HEK293 (cell line): ENCODE measurements around the gene HDHD5.
A peak's percentile ranks its signal among the peaks of the same experiment; 100 is the strongest.

Source experiments
- CTCF ChIA-PET: fragments of 350-600 bp; formaldehyde crosslinking; extraction: SDS; loops from one replicate; lab custom pipeline; 2021; ENCODE audit warnings: antibody characterized with exemption; lab: Yijun Ruan, JAX
- POLR2A ChIA-PET: fragments of 300-600 bp; formaldehyde crosslinking; extraction: SDS; loops from one replicate; lab custom pipeline; 2020; ENCODE audit warnings: antibody characterized with exemption, inconsistent platforms; lab: Yijun Ruan, JAX
- H3K27ac ChIP-seq: fragments of 200-500 bp; sonication (Bioruptor generic); 2 replicates; pipeline ENCODE4 v1.5.1; 2014; ENCODE audit warnings: low read depth, low read length, control low read depth, inconsistent platforms; ENCODE audit errors: extremely low read depth
- H3K36me3 ChIP-seq, 2 experiments: fragments of 200-500 bp in 1 of 2; sonication (Bioruptor generic) in 1 of 2; 1 replicate in 1 of 2; 2 replicates in 1 of 2; pipeline ENCODE4 v1.5.1; 2014 to 2017; ENCODE audit warnings: inconsistent platforms in 2 of 2, low read length in 2 of 2; ENCODE audit not compliant: control insufficient read depth in 2 of 2, insufficient read depth in 1 of 2
- H3K4me1 ChIP-seq: fragments of 200-500 bp; sonication (Bioruptor generic); 2 replicates; pipeline ENCODE4 v1.5.1; 2014; ENCODE audit warnings: mild to moderate bottlenecking, low read length, inconsistent platforms; ENCODE audit not compliant: control insufficient read depth, insufficient read depth
- H3K4me3 ChIP-seq: 2 replicates; pipeline ENCODE4 v1.5.1; 2011; ENCODE audit warnings: low read depth, mild to moderate bottlenecking, control low read depth, low read length, moderate library complexity
- H3K9me3 ChIP-seq: fragments of 200-500 bp; sonication (Bioruptor generic); 2 replicates; pipeline ENCODE4 v1.5.1; 2014; ENCODE audit warnings: low read depth, low read length, inconsistent platforms; ENCODE audit not compliant: control insufficient read depth, insufficient read depth
- GLI4 ChIP-seq: fragments of 450-650 bp; formaldehyde crosslinking; IDR thresholded peaks from 2 replicates; pipeline ENCODE4 v1.5.1; 2016; ENCODE audit warnings: missing biosample characterization, missing genetic modification characterization
- MEIS1 ChIP-seq: sonication (generic); formaldehyde crosslinking; IDR thresholded peaks from 2 replicates; pipeline ENCODE4 v1.8.1; 2022; ENCODE audit warnings: missing genetic modification reagents, mild to moderate bottlenecking, borderline replicate concordance
- SALL2 ChIP-seq: fragments of 450-650 bp; formaldehyde crosslinking; IDR thresholded peaks from 2 replicates; pipeline ENCODE4 v1.5.0; 2017; ENCODE audit warnings: missing biosample characterization, mild to moderate bottlenecking, missing genetic modification characterization, borderline replicate concordance
- SP3 ChIP-seq: fragments of 450-650 bp; formaldehyde crosslinking; IDR thresholded peaks from 2 replicates; pipeline ENCODE4 v1.5.1; 2016; ENCODE audit warnings: missing biosample characterization, missing genetic modification characterization
- SP7 ChIP-seq: fragments of 450-650 bp; formaldehyde crosslinking; IDR thresholded peaks from 2 replicates; pipeline ENCODE4 v1.5.1; 2016; ENCODE audit warnings: missing biosample characterization, missing genetic modification characterization
- ZBTB48 ChIP-seq: fragments of 450-650 bp; formaldehyde crosslinking; IDR thresholded peaks from 2 replicates; pipeline ENCODE4 v1.5.1; 2016; ENCODE audit warnings: missing biosample characterization, missing genetic modification characterization
- ZFP3 ChIP-seq: fragments of 450-650 bp; formaldehyde crosslinking; IDR thresholded peaks from 2 replicates; pipeline ENCODE4 v1.5.1; 2016; ENCODE audit warnings: low read depth, missing biosample characterization, missing genetic modification characterization
- ZNF138 ChIP-seq: fragments of 450-650 bp; formaldehyde crosslinking; IDR thresholded peaks from 2 replicates; pipeline ENCODE4 v1.5.1; 2016; ENCODE audit warnings: missing biosample characterization, missing genetic modification characterization, borderline replicate concordance
- ZNF169 ChIP-seq: fragments of 450-650 bp; formaldehyde crosslinking; IDR thresholded peaks from 2 replicates; pipeline ENCODE4 v1.5.1; 2016; ENCODE audit warnings: missing biosample characterization, missing genetic modification characterization
- ZNF2 ChIP-seq: fragments of 450-650 bp; formaldehyde crosslinking; IDR thresholded peaks from 2 replicates; pipeline ENCODE4 v1.5.1; 2016; ENCODE audit warnings: missing biosample characterization, missing genetic modification characterization
- ZNF211 ChIP-seq: fragments of 450-650 bp; formaldehyde crosslinking; IDR thresholded peaks from 2 replicates; pipeline ENCODE4 v1.5.1; 2016; ENCODE audit warnings: low read depth, missing biosample characterization, missing genetic modification characterization
- ZNF324 ChIP-seq: fragments of 450-650 bp; formaldehyde crosslinking; IDR thresholded peaks from 2 replicates; pipeline ENCODE4 v1.5.1; 2016; ENCODE audit warnings: missing biosample characterization, missing genetic modification characterization
- ZNF394 ChIP-seq: fragments of 450-650 bp; formaldehyde crosslinking; IDR thresholded peaks from 2 replicates; pipeline ENCODE4 v1.5.1; 2016; ENCODE audit warnings: missing biosample characterization, missing genetic modification characterization, mild to moderate bottlenecking, moderate library complexity, borderline replicate concordance
- ZNF426 ChIP-seq: fragments of 450-650 bp; formaldehyde crosslinking; IDR thresholded peaks from 2 replicates; pipeline ENCODE4 v1.5.1; 2017; ENCODE audit warnings: missing biosample characterization, missing genetic modification characterization, mild to moderate bottlenecking, inconsistent platforms, moderate library complexity
- ZNF585B ChIP-seq: fragments of 450-650 bp; formaldehyde crosslinking; IDR thresholded peaks from 2 replicates; pipeline ENCODE4 v1.5.1; 2016; ENCODE audit warnings: missing biosample characterization, missing genetic modification characterization
- ZNF654 ChIP-seq: fragments of 450-650 bp; formaldehyde crosslinking; IDR thresholded peaks from 2 replicates; pipeline ENCODE4 v1.5.1; 2016; ENCODE audit warnings: low read depth, missing biosample characterization, missing genetic modification characterization
- ZNF768 ChIP-seq: fragments of 450-650 bp; formaldehyde crosslinking; IDR thresholded peaks from 2 replicates; pipeline ENCODE4 v1.5.1; 2018; ENCODE audit warnings: missing biosample characterization, mild to moderate bottlenecking, missing genetic modification characterization
- ZNF792 ChIP-seq: fragments of 450-650 bp; formaldehyde crosslinking; IDR thresholded peaks from 2 replicates; pipeline ENCODE4 v1.5.1; 2016; ENCODE audit warnings: missing biosample characterization, missing genetic modification characterization
- ZSCAN23 ChIP-seq: fragments of 450-650 bp; formaldehyde crosslinking; IDR thresholded peaks from 2 replicates; pipeline ENCODE4 v1.5.1; 2016; ENCODE audit warnings: missing biosample characterization, missing genetic modification characterization
- TF ChIP-seq, protein P1 (sequence below): fragments of 450-650 bp; formaldehyde crosslinking; IDR thresholded peaks from 2 replicates; pipeline ENCODE4 v1.5.1; 2016; ENCODE audit warnings: missing biosample characterization, missing genetic modification characterization, low read depth
- TF ChIP-seq, protein P2 (sequence below): fragments of 450-650 bp; formaldehyde crosslinking; IDR thresholded peaks from 2 replicates; pipeline ENCODE4 v1.5.1; 2016; ENCODE audit warnings: missing biosample characterization, missing genetic modification characterization
- TF ChIP-seq, protein P3 (sequence below): fragments of 450-650 bp; formaldehyde crosslinking; IDR thresholded peaks from 2 replicates; pipeline ENCODE4 v1.5.1; 2016; ENCODE audit warnings: missing biosample characterization, missing genetic modification characterization

The HDHD5 gene

DNA sequence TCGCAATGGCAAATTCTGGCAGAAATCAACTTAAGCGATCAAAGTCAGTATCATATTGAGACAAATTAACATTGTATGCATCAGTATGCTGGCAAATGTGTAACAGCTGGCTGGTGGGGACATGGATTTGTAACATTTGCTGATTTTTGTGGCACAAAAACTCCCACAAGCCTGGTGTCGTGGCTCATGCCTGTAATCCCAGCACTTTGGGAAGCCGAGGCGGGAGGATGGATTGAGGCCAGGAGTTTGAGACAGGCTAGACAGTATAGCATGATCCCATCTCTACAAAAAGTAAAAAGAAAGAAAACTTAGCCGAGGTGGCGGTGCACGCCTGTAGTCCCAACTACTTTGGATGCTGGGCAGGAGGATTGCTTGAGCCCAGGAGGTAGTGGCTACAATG lies 17.6 kb upstream of the HDHD5 start:
- H3K4me3 ChIP-seq, result no peak overlapping the region
- H3K36me3 ChIP-seq, result no peaks in the 10 kb centered on the region
- no peaks in the 10 kb centered on the region for H3K9me3 ChIP-seq
- H3K27ac ChIP-seq, result no peak overlapping the region
- ChIA-PET CTCF (interaction anchor here (0.6 kb wide), 1 partner anchor 194 kb away, joined by 4 read pairs; no protein-coding TSS in a partner anchor), POLR2A (no interaction called here)
- TF ChIP-seq ZNF394 (tag by site-specific recombination) (no peak), ZNF585B (tag by site-specific recombination) (no peak), ZNF792 (tag by site-specific recombination) (no peak), ZNF426 (tag by site-specific recombination) (no peak), MEIS1 (CRISPR knock-in tag) (no peak), ZNF169 (tag by site-specific recombination) (no peak)
- TF ChIP-seq, protein P1, sequence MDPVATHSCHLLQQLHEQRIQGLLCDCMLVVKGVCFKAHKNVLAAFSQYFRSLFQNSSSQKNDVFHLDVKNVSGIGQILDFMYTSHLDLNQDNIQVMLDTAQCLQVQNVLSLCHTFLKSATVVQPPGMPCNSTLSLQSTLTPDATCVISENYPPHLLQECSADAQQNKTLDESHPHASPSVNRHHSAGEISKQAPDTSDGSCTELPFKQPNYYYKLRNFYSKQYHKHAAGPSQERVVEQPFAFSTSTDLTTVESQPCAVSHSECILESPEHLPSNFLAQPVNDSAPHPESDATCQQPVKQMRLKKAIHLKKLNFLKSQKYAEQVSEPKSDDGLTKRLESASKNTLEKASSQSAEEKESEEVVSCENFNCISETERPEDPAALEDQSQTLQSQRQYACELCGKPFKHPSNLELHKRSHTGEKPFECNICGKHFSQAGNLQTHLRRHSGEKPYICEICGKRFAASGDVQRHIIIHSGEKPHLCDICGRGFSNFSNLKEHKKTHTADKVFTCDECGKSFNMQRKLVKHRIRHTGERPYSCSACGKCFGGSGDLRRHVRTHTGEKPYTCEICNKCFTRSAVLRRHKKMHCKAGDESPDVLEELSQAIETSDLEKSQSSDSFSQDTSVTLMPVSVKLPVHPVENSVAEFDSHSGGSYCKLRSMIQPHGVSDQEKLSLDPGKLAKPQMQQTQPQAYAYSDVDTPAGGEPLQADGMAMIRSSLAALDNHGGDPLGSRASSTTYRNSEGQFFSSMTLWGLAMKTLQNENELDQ (tag by site-specific recombination), result no peak
- TF ChIP-seq, protein P2, sequence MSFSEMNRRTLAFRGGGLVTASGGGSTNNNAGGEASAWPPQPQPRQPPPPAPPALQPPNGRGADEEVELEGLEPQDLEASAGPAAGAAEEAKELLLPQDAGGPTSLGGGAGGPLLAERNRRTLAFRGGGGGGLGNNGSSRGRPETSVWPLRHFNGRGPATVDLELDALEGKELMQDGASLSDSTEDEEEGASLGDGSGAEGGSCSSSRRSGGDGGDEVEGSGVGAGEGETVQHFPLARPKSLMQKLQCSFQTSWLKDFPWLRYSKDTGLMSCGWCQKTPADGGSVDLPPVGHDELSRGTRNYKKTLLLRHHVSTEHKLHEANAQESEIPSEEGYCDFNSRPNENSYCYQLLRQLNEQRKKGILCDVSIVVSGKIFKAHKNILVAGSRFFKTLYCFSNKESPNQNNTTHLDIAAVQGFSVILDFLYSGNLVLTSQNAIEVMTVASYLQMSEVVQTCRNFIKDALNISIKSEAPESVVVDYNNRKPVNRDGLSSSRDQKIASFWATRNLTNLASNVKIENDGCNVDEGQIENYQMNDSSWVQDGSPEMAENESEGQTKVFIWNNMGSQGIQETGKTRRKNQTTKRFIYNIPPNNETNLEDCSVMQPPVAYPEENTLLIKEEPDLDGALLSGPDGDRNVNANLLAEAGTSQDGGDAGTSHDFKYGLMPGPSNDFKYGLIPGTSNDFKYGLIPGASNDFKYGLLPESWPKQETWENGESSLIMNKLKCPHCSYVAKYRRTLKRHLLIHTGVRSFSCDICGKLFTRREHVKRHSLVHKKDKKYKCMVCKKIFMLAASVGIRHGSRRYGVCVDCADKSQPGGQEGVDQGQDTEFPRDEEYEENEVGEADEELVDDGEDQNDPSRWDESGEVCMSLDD (tag by site-specific recombination), result no peak
- TF ChIP-seq, protein P3, sequence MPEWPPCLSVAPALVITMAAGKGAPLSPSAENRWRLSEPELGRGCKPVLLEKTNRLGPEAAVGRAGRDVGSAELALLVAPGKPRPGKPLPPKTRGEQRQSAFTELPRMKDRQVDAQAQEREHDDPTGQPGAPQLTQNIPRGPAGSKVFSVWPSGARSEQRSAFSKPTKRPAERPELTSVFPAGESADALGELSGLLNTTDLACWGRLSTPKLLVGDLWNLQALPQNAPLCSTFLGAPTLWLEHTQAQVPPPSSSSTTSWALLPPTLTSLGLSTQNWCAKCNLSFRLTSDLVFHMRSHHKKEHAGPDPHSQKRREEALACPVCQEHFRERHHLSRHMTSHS (tag by site-specific recombination), result no peak
- TF ChIP-seq, all 188 proteins: peak for 0
- 0 out of 2 replicates have a peak, but pooled peaks cover 2% of the 10 kb centered on the region for H3K4me1 ChIP-seq

DNA sequence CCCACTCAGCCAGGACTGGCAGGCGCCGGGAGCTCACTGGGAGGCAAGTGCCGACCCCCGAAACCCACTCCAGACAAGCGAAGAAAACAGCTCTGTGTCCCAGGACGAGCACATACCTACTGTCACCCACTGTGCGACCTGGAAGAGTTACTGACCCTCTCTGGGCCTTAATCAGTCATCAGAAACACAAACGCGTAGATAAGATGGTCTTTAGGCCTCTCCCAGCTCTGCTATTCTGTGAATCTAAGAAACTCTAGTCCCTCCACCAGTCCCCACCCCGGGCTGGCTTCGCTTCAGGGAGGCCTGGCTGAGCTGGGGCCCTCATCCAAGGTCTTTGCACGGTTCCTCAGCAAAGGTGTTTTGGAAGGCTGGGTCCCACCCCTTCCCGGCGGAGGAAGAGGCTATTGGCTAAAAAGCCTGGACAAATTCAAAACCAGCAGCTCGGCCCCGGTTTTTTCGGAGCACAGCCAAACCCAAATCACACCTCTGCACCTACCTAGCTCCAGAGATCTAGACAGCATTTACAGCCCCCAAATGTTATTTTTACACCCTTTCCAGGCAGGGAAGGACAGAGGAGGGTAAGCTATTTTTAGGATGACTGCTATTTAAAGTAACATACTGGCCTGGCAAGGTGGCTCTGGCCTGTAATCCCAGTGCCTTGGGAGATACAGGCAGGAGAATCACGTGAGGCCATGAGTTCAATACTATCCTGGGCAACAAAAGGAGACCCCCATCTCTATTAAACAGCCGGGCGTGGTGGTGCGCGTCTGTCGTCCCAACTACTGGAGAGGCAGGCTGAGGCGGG lies 13.2 kb upstream of the HDHD5 start:
- no peaks in the 10 kb centered on the region for H3K36me3 ChIP-seq
- H3K4me3 ChIP-seq, result peak overlapping the region; percentile 78
- H3K9me3 ChIP-seq, result no peaks in the 10 kb centered on the region
- CTCF ChIA-PET, result interaction anchor here (0.6 to 5.2 kb wide), 114 partner anchors 9 to 906 kb away, joined by 3 to 92 read pairs (median 4); partner anchors contain the start of genes CECR2, HDHD5, PEX26 and TMEM121B
- POLR2A ChIA-PET, result interaction anchor here (0.6 to 1.8 kb wide), 20 partner anchors 8 to 802 kb away, joined by 3 to 35 read pairs (median 4); partner anchors contain the start of genes BCL2L13, CECR2 and HDHD5
- H3K4me1 ChIP-seq, result 0 out of 2 replicates have a peak, but pooled peaks cover 4% of the 10 kb centered on the region
- H3K27ac ChIP-seq, result peak overlapping the region; percentile 83
- TF ChIP-seq ZSCAN23 (tag by site-specific recombination) (no peak), ZFP3 (no peak), ZNF768 (peak; percentile 77; the same call in 1 of the 2 replicates), ZNF2 (0 out of 2 replicates have a peak, but pooled peaks have one; percentile 44), SP3 (peak; percentile 31; the same call in 1 of the 2 replicates), SP7 (tag by site-specific recombination) (peak; percentile 33; the same call in 1 of the 2 replicates), SALL2 (tag by site-specific recombination) (no peak), ZBTB48 (tag by site-specific recombination) (peak; percentile 10), ZNF211 (no peak), ZNF654 (tag by site-specific recombination) (no peak), GLI4 (tag by site-specific recombination) (no peak), ZNF324 (tag by site-specific recombination) (0 out of 2 replicates have a peak, but pooled peaks have one; percentile 45), ZNF138 (tag by site-specific recombination) (no peak)
